ENCODE measurements around the gene UGT1A7. TPM values are rescaled to one million over a fixed set of nuclear protein-coding genes. Genes with fewer than 3 reads are reported as not detected.

Gene UGT1A7
- total RNA-seq, 4 donors from 2014 or later, result 0.21 to 6.9 (median 1.6) TPM

GRCh38 chr2:233803994-233804393 is 122.3 kb downstream of the UGT1A7 start:
- TF ChIP-seq POLR2A (IDR thresholded peaks at IDR 0.05), result no peak
- no peak for TF ChIP-seq CTCF (IDR thresholded peaks at IDR 0.05)
- WGBS, 2 donors, result 62 to 70% methylated on average over 8 of the region's 8 CpGs
- no peak overlapping the region for H3K4me3 ChIP-seq (ENCODE audit: low read depth, poor library complexity, severe bottlenecking)
- intact Hi-C loops (cut with DNase I; ENCODE audit: low total_unique reads), result no loop called here
- peak in 1 of 2 donors; percentile 72 for DNase-seq (ENCODE audit: low spot score in 2 of 2)

- no peak overlapping the region for H3K4me3 ChIP-seq (ENCODE audit: low read depth, poor library complexity, severe bottlenecking)
- TF ChIP-seq POLR2A (IDR thresholded peaks at IDR 0.05) (no peak), CTCF (IDR thresholded peaks at IDR 0.05) (no peak)
- intact Hi-C loops (cut with DNase I; ENCODE audit: low total_unique reads), result no loop called here
- 75 to 80% methylated on average over 12 of the region's 12 CpGs for WGBS, 2 donors
- no peak for DNase-seq (ENCODE audit: low spot score in 2 of 2)
Measured at GRCh38 chr2:233807215-233807865, 125.6 kb downstream of the UGT1A7 start.

GRCh38 chr2:233807966-233808935 is 126.5 kb downstream of the UGT1A7 start:
- TF ChIP-seq CTCF (IDR thresholded peaks at IDR 0.05), result no peak
- TF ChIP-seq POLR2A (IDR thresholded peaks at IDR 0.05), result no peak
- intact Hi-C loops (cut with DNase I; ENCODE audit: low total_unique reads), result no loop called here
- DNase-seq (ENCODE audit: low spot score in 2 of 2), result peak in 1 of 2 donors; percentile 80
- WGBS, 2 donors, result 76 to 79% methylated on average over 10 of the region's 10 CpGs
- no peak overlapping the region for H3K4me3 ChIP-seq (ENCODE audit: low read depth, poor library complexity, severe bottlenecking)

- DNase-seq (ENCODE audit: low spot score in 2 of 2), result no peak
- TF ChIP-seq POLR2A (IDR thresholded peaks at IDR 0.05), result no peak
- no peak for TF ChIP-seq CTCF (IDR thresholded peaks at IDR 0.05)
- WGBS, 2 donors, result 75 to 87% methylated on average over 6 of the region's 6 CpGs
Measured at GRCh38 chr2:233810385-233810784, 128.7 kb downstream of the UGT1A7 start.

GRCh38 chr2:233811087-233811486 is 129.4 kb downstream of the UGT1A7 start:
- H3K4me3 ChIP-seq (ENCODE audit: low read depth, poor library complexity, severe bottlenecking), result no peak overlapping the region
- intact Hi-C loops (cut with DNase I; ENCODE audit: low total_unique reads), result no loop called here
- WGBS, 2 donors, result 83% methylated on average over 4 of the region's 4 CpGs
- no peak for DNase-seq (ENCODE audit: low spot score in 2 of 2)
- TF ChIP-seq POLR2A (IDR thresholded peaks at IDR 0.05), result no peak
- no peak for TF ChIP-seq CTCF (IDR thresholded peaks at IDR 0.05)

More at GRCh38 chr2:233810385-233810784, 128.7 kb downstream of the UGT1A7 start:
- H3K4me3 ChIP-seq (ENCODE audit: low read depth, poor library complexity, severe bottlenecking), result no peak overlapping the region
- intact Hi-C loops (cut with DNase I; ENCODE audit: low total_unique reads), result no loop called here
